IPS-20b (cell line): ENCODE data around the gene OTOGL.

ENCODE experiments used
- H3K27ac ChIP-seq: one replicate; pipeline ENCODE4 v1.5.1; 2013; ENCODE audit warnings: low read length
- H3K27me3 ChIP-seq: 2 replicates; pipeline ENCODE4 v1.6.1; 2013; ENCODE audit warnings: mild to moderate bottlenecking, low read length, inconsistent platforms; ENCODE audit not compliant: insufficient read depth
- H3K36me3 ChIP-seq: 2 replicates; pipeline ENCODE4 v1.6.1; 2013; ENCODE audit warnings: low read depth, mild to moderate bottlenecking, inconsistent platforms, low read length, moderate library complexity; ENCODE audit not compliant: insufficient read depth
- H3K4me1 ChIP-seq: 2 replicates; pipeline ENCODE4 v1.6.1; 2013; ENCODE audit warnings: mild to moderate bottlenecking, control low read depth, inconsistent platforms, low read length, moderate library complexity; ENCODE audit not compliant: insufficient read depth
- H3K4me3 ChIP-seq: 2 replicates; pipeline ENCODE4 v1.5.1; 2013; ENCODE audit warnings: mild to moderate bottlenecking, low read length, inconsistent platforms
- H3K9ac ChIP-seq: 2 replicates; pipeline ENCODE4 v1.6.1; 2013; ENCODE audit warnings: low read depth, mild to moderate bottlenecking, inconsistent platforms, low read length, moderate library complexity
- H3K9me3 ChIP-seq: 2 replicates; pipeline ENCODE4 v1.6.1; 2013; ENCODE audit warnings: mild to moderate bottlenecking, low read depth, low read length, inconsistent platforms; ENCODE audit not compliant: insufficient read depth

OTOGL gene

GRCh38 chr12:80166751-80167150 is 67.4 kb downstream of the OTOGL start:
- Histone ChIP-seq H3K9ac (no peak overlapping the region), H3K36me3 (no peaks in the 10 kb centered on the region), H3K4me1 (no peaks in the 10 kb centered on the region), H3K9me3 (no peaks in the 10 kb centered on the region), H3K27me3 (no peaks in the 10 kb centered on the region), H3K4me3 (no peak overlapping the region), H3K27ac (no peak overlapping the region)

DNA sequence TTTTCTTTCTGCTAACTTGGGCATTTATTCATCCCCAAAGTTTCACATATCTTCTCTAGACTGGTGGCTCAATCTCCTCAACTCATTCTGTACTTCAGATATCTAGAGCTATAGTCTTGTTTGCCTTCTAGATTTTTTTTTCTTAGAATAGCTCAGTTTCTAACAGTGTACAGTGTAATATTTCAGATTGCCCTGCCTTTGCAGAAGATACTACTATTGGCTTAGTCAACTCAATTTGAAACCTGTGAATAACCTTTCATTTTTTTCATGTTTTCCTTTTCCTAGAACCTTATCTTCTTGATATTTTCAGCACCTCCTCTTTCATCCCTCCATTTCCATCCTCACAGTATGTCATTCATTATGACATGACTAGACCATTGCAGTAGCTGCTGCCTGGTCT is 69.6 kb downstream of the OTOGL start:
- no peak overlapping the region for H3K9ac ChIP-seq
- H3K36me3 ChIP-seq, result no peaks in the 10 kb centered on the region
- no peaks in the 10 kb centered on the region for H3K9me3 ChIP-seq
- no peak overlapping the region for H3K27ac ChIP-seq
- no peak overlapping the region for H3K4me3 ChIP-seq
- H3K27me3 ChIP-seq, result no peaks in the 10 kb centered on the region
- peaks cover 2% of the 10 kb centered on the region; the same call in 1 of the 2 replicates for H3K4me1 ChIP-seq

DNA sequence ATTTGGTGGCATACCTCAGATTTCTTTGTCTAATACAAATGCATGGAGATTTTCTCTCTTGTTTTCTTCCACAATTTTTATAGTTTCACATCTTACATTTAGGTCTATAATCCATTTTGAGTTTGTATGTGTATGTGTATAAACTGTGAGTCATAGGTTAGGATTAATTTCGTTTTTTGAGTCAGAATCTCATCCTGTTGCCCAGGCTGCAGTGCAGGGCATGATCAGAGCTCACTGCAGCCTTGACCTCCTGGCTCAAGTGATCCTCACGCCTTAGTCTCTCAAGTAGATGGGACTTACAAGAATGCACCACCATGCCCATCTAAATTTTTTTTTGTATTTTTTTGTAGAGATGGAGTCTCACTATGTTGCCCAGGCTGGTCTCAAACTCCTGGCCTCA is 71.6 kb downstream of the OTOGL start:
- Histone ChIP-seq H3K27me3 (no peaks in the 10 kb centered on the region), H3K4me3 (no peak overlapping the region)

GRCh38 chr12:80173083-80173864 is 73.9 kb downstream of the OTOGL start:
- no peak overlapping the region for H3K27ac ChIP-seq
- H3K9me3 ChIP-seq, result no peaks in the 10 kb centered on the region
- H3K27me3 ChIP-seq, result no peaks in the 10 kb centered on the region
- H3K4me1 ChIP-seq, result peaks cover 2% of the 10 kb centered on the region; the same call in 1 of the 2 replicates
- H3K4me3 ChIP-seq, result no peak overlapping the region
- no peak overlapping the region for H3K9ac ChIP-seq
- no peaks in the 10 kb centered on the region for H3K36me3 ChIP-seq

More for the DNA sequence above, 71.6 kb downstream of the OTOGL start:
- peaks cover 2% of the 10 kb centered on the region; the same call in 1 of the 2 replicates for H3K4me1 ChIP-seq
- H3K9me3 ChIP-seq, result no peaks in the 10 kb centered on the region
- no peak overlapping the region for H3K9ac ChIP-seq
- no peak overlapping the region for H3K27ac ChIP-seq
- H3K36me3 ChIP-seq, result no peaks in the 10 kb centered on the region

DNA sequence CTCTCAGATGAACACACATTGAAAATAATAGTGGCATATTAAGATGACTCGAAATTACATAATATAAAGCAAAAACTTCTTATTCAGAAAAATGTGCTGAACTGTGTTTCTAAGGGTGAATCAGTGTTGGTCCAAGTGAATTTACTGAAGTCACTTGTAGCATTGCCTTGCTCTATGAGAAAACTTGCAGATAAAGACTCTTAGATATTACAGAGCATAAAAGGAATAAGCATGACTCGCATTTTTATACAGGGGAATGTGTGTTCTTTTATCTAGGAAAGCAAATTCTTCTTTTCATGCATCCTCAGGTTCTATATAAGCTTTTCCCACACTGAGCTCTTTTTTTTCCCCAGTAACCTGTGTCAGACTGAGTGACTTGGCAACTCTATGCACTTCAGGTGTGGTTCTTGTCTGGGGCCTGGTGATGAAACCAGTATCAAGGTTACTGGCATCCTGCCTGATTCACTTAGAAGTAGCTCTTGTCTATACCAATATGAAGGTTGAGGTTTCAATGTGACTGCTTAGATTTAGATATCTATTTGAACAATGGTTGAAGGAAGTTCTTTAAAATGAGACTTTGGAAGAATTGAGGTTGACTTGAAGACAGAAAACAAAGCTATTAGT is 76.1 kb downstream of the OTOGL start:
- Histone ChIP-seq H3K27ac (no peak overlapping the region), H3K9ac (no peak overlapping the region), H3K9me3 (no peaks in the 10 kb centered on the region), H3K4me1 (peaks cover 2% of the 10 kb centered on the region; the same call in 1 of the 2 replicates), H3K27me3 (no peaks in the 10 kb centered on the region), H3K36me3 (no peaks in the 10 kb centered on the region), H3K4me3 (no peak overlapping the region)

GRCh38 chr12:80176706-80177105 is 77.4 kb downstream of the OTOGL start:
- peaks cover 2% of the 10 kb centered on the region; the same call in 1 of the 2 replicates for H3K4me1 ChIP-seq
- no peaks in the 10 kb centered on the region for H3K9me3 ChIP-seq
- H3K9ac ChIP-seq, result no peak overlapping the region
- no peak overlapping the region for H3K27ac ChIP-seq
- no peaks in the 10 kb centered on the region for H3K27me3 ChIP-seq
- H3K36me3 ChIP-seq, result no peaks in the 10 kb centered on the region
- H3K4me3 ChIP-seq, result no peak overlapping the region

DNA sequence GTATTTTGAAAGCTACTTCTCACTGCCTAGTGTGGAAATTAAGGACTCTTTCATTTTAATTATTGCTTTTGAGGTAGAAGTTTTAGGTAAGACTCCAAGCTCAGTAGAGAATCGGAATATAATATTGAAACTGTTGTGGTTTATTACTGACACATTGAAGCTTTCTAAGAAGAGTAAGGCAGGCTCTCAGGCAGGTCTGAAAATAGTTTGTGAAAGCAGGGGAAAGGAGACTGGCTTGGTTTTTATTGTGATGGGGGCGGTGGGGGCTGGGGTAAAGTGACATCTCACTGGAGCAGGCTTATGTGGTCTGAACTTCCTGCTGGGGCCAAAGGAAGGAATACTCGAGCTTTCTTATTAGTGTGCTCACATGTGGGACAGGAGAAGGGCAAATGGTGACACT is 79.5 kb downstream of the OTOGL start:
- no peaks in the 10 kb centered on the region for H3K36me3 ChIP-seq
- no peak overlapping the region for H3K9ac ChIP-seq
- H3K27me3 ChIP-seq, result no peaks in the 10 kb centered on the region
- H3K9me3 ChIP-seq, result no peaks in the 10 kb centered on the region
- H3K4me1 ChIP-seq, result peaks cover under 1% of the 10 kb centered on the region; the same call in 1 of the 2 replicates
- H3K27ac ChIP-seq, result no peak overlapping the region
- no peak overlapping the region for H3K4me3 ChIP-seq

GRCh38 chr12:80183939-80184338 is 84.6 kb downstream of the OTOGL start:
- H3K36me3 ChIP-seq, result no peaks in the 10 kb centered on the region
- no peak overlapping the region for H3K9ac ChIP-seq
- H3K4me3 ChIP-seq, result no peak overlapping the region
- no peaks in the 10 kb centered on the region for H3K9me3 ChIP-seq
- no peak overlapping the region for H3K27ac ChIP-seq
- no peaks in the 10 kb centered on the region for H3K4me1 ChIP-seq
- H3K27me3 ChIP-seq, result no peaks in the 10 kb centered on the region

GRCh38 chr12:80184926-80185325 is 85.6 kb downstream of the OTOGL start:
- H3K9me3 ChIP-seq, result no peaks in the 10 kb centered on the region
- H3K27ac ChIP-seq, result no peak overlapping the region
- H3K4me3 ChIP-seq, result no peak overlapping the region
- H3K27me3 ChIP-seq, result no peaks in the 10 kb centered on the region
- H3K36me3 ChIP-seq, result no peaks in the 10 kb centered on the region
- H3K9ac ChIP-seq, result no peak overlapping the region
- H3K4me1 ChIP-seq, result no peaks in the 10 kb centered on the region

DNA sequence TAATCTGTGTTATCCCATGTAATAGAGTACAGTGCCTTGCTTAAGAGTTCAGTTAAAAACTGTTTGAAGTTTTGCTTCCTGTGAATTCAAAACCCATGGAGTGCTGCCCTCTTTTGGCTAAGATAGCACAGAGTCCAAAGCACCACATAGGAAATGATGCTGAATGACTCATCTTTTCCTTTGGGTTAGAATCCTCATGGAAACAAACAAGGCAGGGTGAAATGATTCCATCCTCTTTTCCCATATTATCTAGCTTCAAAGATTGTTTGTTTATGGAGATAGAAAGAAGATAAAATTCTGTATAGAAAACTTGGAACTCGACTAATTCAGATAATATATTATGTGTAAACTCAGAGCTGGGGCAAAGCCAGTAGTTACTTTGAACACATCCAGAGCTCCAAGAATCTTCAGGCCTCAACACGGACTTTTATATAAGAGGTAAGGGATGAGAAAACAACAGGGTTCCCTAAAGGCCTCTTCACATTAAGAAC is 87.4 kb downstream of the OTOGL start:
- Histone ChIP-seq H3K4me3 (no peak overlapping the region), H3K27ac (no peak overlapping the region), H3K36me3 (no peaks in the 10 kb centered on the region), H3K9ac (no peak overlapping the region), H3K27me3 (no peaks in the 10 kb centered on the region), H3K4me1 (no peaks in the 10 kb centered on the region), H3K9me3 (no peaks in the 10 kb centered on the region)

- peaks cover 4% of the 10 kb centered on the region; the same call in 1 of the 2 replicates for H3K4me1 ChIP-seq
Observed at GRCh38 chr12:80187660-80188090, 88.3 kb downstream of the OTOGL start.

GRCh38 chr12:80188576-80188975 is 89.2 kb downstream of the OTOGL start:
- Histone ChIP-seq H3K9ac (no peak overlapping the region), H3K4me3 (no peak overlapping the region), H3K27ac (no peak overlapping the region), H3K4me1 (peaks cover 4% of the 10 kb centered on the region; the same call in 1 of the 2 replicates), H3K9me3 (no peaks in the 10 kb centered on the region), H3K36me3 (no peaks in the 10 kb centered on the region), H3K27me3 (no peaks in the 10 kb centered on the region)

More at GRCh38 chr12:80187660-80188090, 88.3 kb downstream of the OTOGL start:
- no peaks in the 10 kb centered on the region for H3K9me3 ChIP-seq
- no peaks in the 10 kb centered on the region for H3K27me3 ChIP-seq
- no peak overlapping the region for H3K27ac ChIP-seq
- no peak overlapping the region for H3K9ac ChIP-seq
- no peaks in the 10 kb centered on the region for H3K36me3 ChIP-seq
- H3K4me3 ChIP-seq, result no peak overlapping the region
